Stomach (tissue), 4 donors: Measurements from ENCODE around the gene LDB3.

ENCODE experiments used
- CTCF ChIP-seq, 7 experiments: fragments of 450-650 bp in 4 of 7; fragments of 200-600 bp in 3 of 7; sonication (generic) in 3 of 7; IDR thresholded peaks; one replicate each; pipeline ENCODE4 v1.5.1; 2016 to 2019; ENCODE audit warnings: antibody characterized with exemption in 7 of 7, control low read depth in 2 of 7, mild to moderate bottlenecking in 1 of 7
- POLR2A ChIP-seq, 4 donors: fragments of 450-650 bp; IDR thresholded peaks; one replicate each; pipeline ENCODE4 v1.6.1; 2016; ENCODE audit warnings: antibody characterized with exemption in 4 of 4, control low read depth in 2 of 4, mild to moderate bottlenecking in 1 of 4, moderate library complexity in 1 of 4
- POLR2AphosphoS5 ChIP-seq, 3 donors: sonication (generic); formaldehyde crosslinking; IDR thresholded peaks; one replicate each; pipeline ENCODE4 v1.6.1; 2016; ENCODE audit warnings: antibody characterized with exemption in 3 of 3

DNA sequence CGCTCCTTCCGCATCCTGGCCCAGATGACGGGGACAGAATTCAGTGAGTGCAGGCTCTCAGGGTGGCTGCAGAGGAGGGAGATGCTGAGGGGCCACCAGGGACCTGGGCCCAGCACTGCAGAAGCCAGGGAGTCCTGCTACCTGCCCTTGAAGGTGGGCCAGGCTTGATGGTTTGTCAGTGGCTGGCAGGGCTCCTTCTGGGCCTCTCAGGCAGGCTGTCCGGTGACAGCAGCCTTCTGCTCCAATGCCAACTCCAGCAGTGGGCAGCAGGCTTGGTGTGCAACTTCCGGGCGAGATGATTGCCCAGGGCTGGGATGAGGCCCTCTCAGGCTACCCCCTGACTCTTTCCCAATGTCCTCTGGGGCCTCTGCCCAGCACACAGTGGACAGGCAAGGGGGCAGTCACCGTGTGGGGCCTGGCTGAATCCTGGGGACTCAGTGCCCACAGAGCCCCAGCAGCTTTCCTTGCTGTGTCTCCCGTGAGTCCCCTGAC lies 23.8 kb downstream of the LDB3 start:
- TF ChIP-seq POLR2A (IDR thresholded peaks at IDR 0.05) (no peak), CTCF (IDR thresholded peaks at IDR 0.05) (no peak), POLR2AphosphoS5 (IDR thresholded peaks at IDR 0.05) (no peak)
